ENCODE measurements around the gene LIN28A.

Gene LIN28A

DNA sequence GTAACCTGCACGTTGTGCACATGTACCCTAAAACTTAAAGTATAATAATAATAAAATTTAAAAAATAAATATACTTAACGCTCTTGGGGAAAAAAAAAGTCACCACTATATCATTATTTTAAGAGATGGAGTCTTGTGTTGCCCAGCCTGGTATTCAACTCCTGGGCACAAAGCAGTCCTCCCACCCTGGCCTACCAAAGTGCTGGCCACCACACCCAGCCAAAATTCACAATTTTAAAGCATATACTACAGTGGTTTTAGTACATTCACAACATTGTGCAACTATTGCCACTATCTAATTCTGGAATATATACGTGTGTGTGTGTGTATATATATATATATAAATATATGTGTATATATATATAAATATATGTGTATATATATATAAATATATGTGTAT is 67.5 kb downstream of the LIN28A start:
- TF ChIP-seq CTCF (IDR thresholded peaks at IDR 0.05; ENCODE audit: borderline replicate concordance, insufficient read depth, low read depth, low read length): no peak
- no peak overlapping the region for H3K4me3 ChIP-seq (ENCODE audit: low read depth, low read length)

GRCh38 chr1:26478988-26479387 is 68.4 kb downstream of the LIN28A start:
- H3K4me3 ChIP-seq (ENCODE audit: low read depth, low read length): no peak overlapping the region
- no peak for TF ChIP-seq CTCF (IDR thresholded peaks at IDR 0.05; ENCODE audit: borderline replicate concordance, insufficient read depth, low read depth, low read length)
